IMR-90 (cell line): Measurements from ENCODE around the gene GAS5. TPM values are rescaled to one million over a fixed set of nuclear protein-coding genes. Genes with fewer than 3 reads are reported as not detected.
A peak's percentile ranks its signal among the peaks of the same experiment; 100 is the strongest.

Source experiments
- ATAC-seq: fragments of 200-7000 bp; cut with Tn5 transposase; 2 replicates; pipeline ENCODE4 v1.9.1; 2020; ENCODE audit warnings: low read depth, mild to moderate bottlenecking, moderate library complexity
- BruUV-seq: library from RNA; stranded (reverse); fragments of 400-500 nt; replicated peaks from 2 replicates; lab custom pipeline; 2021; lab: Mats Ljungman, UMichigan
- CTCF ChIA-PET: fragments of 300-600 bp; formaldehyde crosslinking; extraction: SDS; loops from one replicate; lab custom pipeline; 2021; ENCODE audit warnings: antibody characterized with exemption; lab: Yijun Ruan, JAX
- POLR2A ChIA-PET: fragments of 300-600 bp; sonication (Branson Sonifier 250); formaldehyde crosslinking; loops from one replicate; lab custom pipeline; 2022; ENCODE audit warnings: antibody characterized with exemption; ENCODE audit not compliant: unreplicated experiment; lab: Charles Lee
- DNase-seq: peaks from one replicate; pipeline ENCODE4 v3.0.0; 2013
- H2AFZ ChIP-seq: replicated peaks from 2 replicates; pipeline ENCODE3; 2013; ENCODE audit warnings: low read length, mild to moderate bottlenecking; ENCODE audit not compliant: poor library complexity
- H2AK5ac ChIP-seq: 2 replicates; pipeline ENCODE4 v1.6.1; 2013; ENCODE audit warnings: low read depth, low read length, inconsistent platforms
- H2AK9ac ChIP-seq: replicated peaks from 2 replicates; pipeline ENCODE3; 2013; ENCODE audit warnings: mild to moderate bottlenecking, low read depth, low read length, moderate library complexity; ENCODE audit not compliant: poor library complexity
- H2BK120ac ChIP-seq: 2 replicates; pipeline ENCODE4 v1.6.1; 2013; ENCODE audit warnings: low read depth, low read length, inconsistent platforms
- H2BK15ac ChIP-seq: 3 replicates; pipeline ENCODE4 v1.6.1; 2013; ENCODE audit warnings: low read depth, low read length, inconsistent platforms
- H2BK20ac ChIP-seq: 2 replicates; pipeline ENCODE4 v1.6.1; 2013; ENCODE audit warnings: low read depth, mild to moderate bottlenecking, inconsistent platforms, low read length, moderate library complexity
- H2BK5ac ChIP-seq: 2 replicates; pipeline ENCODE4 v1.6.1; 2013; ENCODE audit warnings: mild to moderate bottlenecking, low read depth, low read length, inconsistent platforms; ENCODE audit not compliant: poor library complexity, severe bottlenecking
- H3K14ac ChIP-seq: replicated peaks from 2 replicates; pipeline ENCODE4 v1.6.1; 2013; ENCODE audit warnings: low read depth, low read length, inconsistent platforms
- H3K18ac ChIP-seq: 2 replicates; pipeline ENCODE4 v1.6.1; 2013; ENCODE audit warnings: low read depth, low read length, control low read depth
- H3K23ac ChIP-seq: 2 replicates; pipeline ENCODE4 v1.6.1; 2013; ENCODE audit warnings: low read depth, low read length, inconsistent platforms
- H3K27ac ChIP-seq: 2 replicates; pipeline ENCODE4 v1.5.1; 2013; ENCODE audit warnings: mild to moderate bottlenecking, control low read depth, low read length; ENCODE audit not compliant: insufficient read depth
- H3K27me3 ChIP-seq: 2 replicates; pipeline ENCODE4 v1.6.1; 2013; ENCODE audit warnings: low read length; ENCODE audit not compliant: control insufficient read depth, insufficient read depth
- H3K36me3 ChIP-seq: 2 replicates; pipeline ENCODE4 v1.6.1; 2013; ENCODE audit warnings: low read length, mixed read lengths; ENCODE audit not compliant: control insufficient read depth, insufficient read depth
- H3K4ac ChIP-seq: 2 replicates; pipeline ENCODE4 v1.6.1; 2013; ENCODE audit warnings: low read depth, low read length, inconsistent platforms
- H3K4me1 ChIP-seq: 2 replicates; pipeline ENCODE4 v1.6.1; 2013; ENCODE audit warnings: low read length, mixed read lengths; ENCODE audit not compliant: control insufficient read depth, insufficient read depth
- H3K4me2 ChIP-seq: 2 replicates; pipeline ENCODE4 v1.6.1; 2013; ENCODE audit warnings: low read depth, mild to moderate bottlenecking, control low read depth, low read length, moderate library complexity
- H3K4me3 ChIP-seq: 2 replicates; pipeline ENCODE4 v1.5.1; 2013; ENCODE audit warnings: low read depth, mild to moderate bottlenecking, control low read depth, low read length, moderate library complexity; ENCODE audit not compliant: insufficient read depth
- H3K56ac ChIP-seq: 2 replicates; pipeline ENCODE4 v1.6.1; 2013; ENCODE audit warnings: low read length, inconsistent platforms; ENCODE audit not compliant: insufficient read depth; ENCODE audit errors: extremely low read depth
- H3K79me1 ChIP-seq, 2 experiments: 2 replicates each; pipeline ENCODE4 v1.6.1; 2013; ENCODE audit warnings: low read length in 2 of 2, inconsistent platforms in 1 of 2, low read depth in 1 of 2
- H3K9ac ChIP-seq: 2 replicates; pipeline ENCODE4 v1.6.1; 2013; ENCODE audit warnings: low read depth, low read length, control low read depth
- H3K9me1 ChIP-seq: 2 replicates; pipeline ENCODE4 v1.6.1; 2013; ENCODE audit warnings: low read length, inconsistent platforms; ENCODE audit not compliant: insufficient read depth
- H3K9me3 ChIP-seq: 2 replicates; pipeline ENCODE4 v1.6.1; 2013; ENCODE audit warnings: low read length; ENCODE audit not compliant: control insufficient read depth, insufficient read depth
- H4K20me1 ChIP-seq: 2 replicates; pipeline ENCODE4 v1.6.1; 2013; ENCODE audit warnings: low read length, inconsistent platforms; ENCODE audit not compliant: insufficient read depth
- H4K5ac ChIP-seq: 2 replicates; pipeline ENCODE4 v1.6.1; 2013; ENCODE audit warnings: mild to moderate bottlenecking, low read depth, low read length, control low read depth
- H4K8ac ChIP-seq, 2 experiments: 2 replicates each; pipeline ENCODE4 v1.6.1; 2013; ENCODE audit warnings: low read depth in 2 of 2, low read length in 2 of 2, control low read depth in 1 of 2, inconsistent platforms in 1 of 2
- H4K91ac ChIP-seq: 2 replicates; pipeline ENCODE4 v1.6.1; 2013; ENCODE audit warnings: low read depth, low read length, inconsistent platforms; ENCODE audit not compliant: insufficient read depth
- CTCF ChIP-seq: conservative IDR thresholded peaks from 2 replicates; pipeline ENCODE4 v1.5.1; 2012; ENCODE audit warnings: mild to moderate bottlenecking, low read depth, low read length, improper control_type of control experiment
- MAFK ChIP-seq: IDR thresholded peaks from 2 replicates; pipeline ENCODE4 v1.6.1; 2012; ENCODE audit warnings: low read depth, low read length, improper control_type of control experiment
- MAZ ChIP-seq: IDR thresholded peaks from 2 replicates; pipeline ENCODE4 v1.6.1; 2012; ENCODE audit warnings: low read depth, mild to moderate bottlenecking, low read length, improper control_type of control experiment, moderate library complexity, borderline replicate concordance
- MXI1 ChIP-seq: IDR thresholded peaks from 2 replicates; pipeline ENCODE4 v1.6.1; 2012; ENCODE audit warnings: low read depth, mild to moderate bottlenecking, low read length, moderate library complexity, borderline replicate concordance
- NFE2L2 ChIP-seq: fragments of 150-350 bp; IDR thresholded peaks from 2 replicates; pipeline ENCODE4 v1.6.1; 2016; ENCODE audit warnings: low read depth, mild to moderate bottlenecking, low read length
- POLR2A ChIP-seq: IDR thresholded peaks from 2 replicates; pipeline ENCODE4 v1.6.1; 2012; ENCODE audit warnings: mild to moderate bottlenecking, low read depth, low read length
- RAD21 ChIP-seq: IDR thresholded peaks from 2 replicates; pipeline ENCODE4 v1.6.1; 2012; ENCODE audit warnings: low read length, improper control_type of control experiment
- RCOR1 ChIP-seq: IDR thresholded peaks from 2 replicates; pipeline ENCODE4 v1.6.1; 2012; ENCODE audit warnings: mild to moderate bottlenecking, low read length, improper control_type of control experiment; ENCODE audit not compliant: insufficient replicate concordance
- RFX5 ChIP-seq: IDR thresholded peaks from 2 replicates; pipeline ENCODE4 v1.8.0; 2012; ENCODE audit warnings: low read depth, mild to moderate bottlenecking, low read length, moderate library complexity
- SMC3 ChIP-seq: fragments of 150-350 bp; IDR thresholded peaks from 2 replicates; pipeline ENCODE4 v1.6.1; 2016; ENCODE audit warnings: low read depth, mild to moderate bottlenecking, antibody characterized with exemption, low read length, moderate library complexity
- USF2 ChIP-seq: fragments of 150-350 bp; IDR thresholded peaks from 2 replicates; pipeline ENCODE4 v1.6.1; 2017; ENCODE audit warnings: mild to moderate bottlenecking, antibody characterized with exemption, low read length, low read depth
- WGBS, 2 experiments: methylation state at CpG; one replicate each; pipeline versions ENCODE4 v1.1.5 to v1.1.7; 2013; ENCODE audit warnings: missing lambda C conversion rate in 2 of 2; ENCODE audit not compliant: insufficient read length in 1 of 2; ENCODE audit errors: extremely low coverage in 2 of 2; 5-methylcytosine and 5-hydroxymethylcytosine counted together
- dilution Hi-C: fragments of 300-500 bp; cut with HindIII; formaldehyde crosslinking; loops from one replicate; pipeline ENCODE4 v1.14.3; 2018; ENCODE audit warnings: low sequenced_read_pairs; ENCODE audit not compliant: unreplicated experiment
- in situ Hi-C: fragments of 300-500 bp; cut with MboI; formaldehyde crosslinking; loops from 3 replicates; pipeline ENCODE4 v1.14.3; 2019; ENCODE audit warnings: low sequenced_read_pairs, inconsistent platforms, mixed read lengths
- intact Hi-C: fragments of 100-400 bp; cut with micrococcal nuclease; formaldehyde crosslinking; loops from 2 replicates; pipeline ENCODE4 v1.10.0; 2022
- polyA plus RNA-seq, 3 experiments: library from polyadenylated mRNA; depleted of rRNA; stranded (reverse); fragments of >200 nt; gene quantifications; 2 replicates each; pipeline ENCODE4 v1.2.3, GENCODE V29; 2012; ENCODE audit warnings: low replicate concordance in 1 of 3
- total RNA-seq: library from RNA; depleted of rRNA; stranded (reverse); fragments of >200 nt; gene quantifications from 2 replicates; pipeline ENCODE4 v1.2.3, GENCODE V29; 2012
- TF ChIP-seq, protein P1 (sequence below): fragments of 150-350 bp; IDR thresholded peaks from 2 replicates; pipeline ENCODE4 v1.6.1; 2016; ENCODE audit warnings: low read depth, mild to moderate bottlenecking, low read length, moderate library complexity, borderline replicate concordance

GAS5 gene
- total and polyA plus RNA-seq, 2 of the 4 experiments (the other 2 are of a cell fraction): 380 to 737 TPM

- Histone ChIP-seq H2AFZ (peak within 1 kb of the TSS; percentile 97), H2BK5ac (peak within 1 kb of the TSS; percentile 80), H3K4ac (peak within 1 kb of the TSS; percentile 78), H3K9me3 (no peaks in the 10 kb centered on the region), H2AK5ac (peak within 1 kb of the TSS; percentile 57; the same call in 1 of the 2 replicates), H2BK20ac (0 out of 2 replicates have a peak within 1 kb of the TSS, but pooled peaks have one; percentile 5), H3K36me3 (no peaks in the 10 kb centered on the region), H2BK15ac (peak within 1 kb of the TSS; percentile 79), H4K8ac (peak within 1 kb of the TSS; percentile 56 to 89), H2BK120ac (peak within 1 kb of the TSS; percentile 63), H3K9me1 (no peaks in the 10 kb centered on the region), H4K20me1 (no peaks in the 10 kb centered on the region), H3K4me1 (peaks cover 2% of the 10 kb centered on the region; the same call in 1 of the 2 replicates), H3K4me3 (peak within 1 kb of the TSS; percentile 65), H3K79me1 (peaks cover 6 to 39% of the 10 kb centered on the region in 2 experiments; a peak in 3 of 4 replicates), H3K23ac (peak within 1 kb of the TSS; percentile 90), H4K5ac (peak within 1 kb of the TSS; percentile 73), H3K14ac (peak within 1 kb of the TSS; percentile 91), H2AK9ac (peak within 1 kb of the TSS; percentile 96), H3K27ac (peak within 1 kb of the TSS; percentile 84), H3K9ac (peak within 1 kb of the TSS; percentile 83), H3K18ac (peak within 1 kb of the TSS; percentile 36; the same call in 1 of the 2 replicates), H3K56ac (peak within 1 kb of the TSS; percentile 97), H3K27me3 (no peaks in the 10 kb centered on the region), H3K4me2 (peak within 1 kb of the TSS; percentile 96), H4K91ac (peak within 1 kb of the TSS; percentile 78)
- WGBS, 2 experiments: 1% methylated on average over 25 of the region's 55 CpGs; no CpG with 5 or more reads in 1 of the 2 experiments
- DNase-seq (peak; percentile 98), ATAC-seq (peak; percentile 97)
- in situ Hi-C loops (loop anchor here (10.0 kb wide), 2 partner anchors 390 to 1080 kb away; no protein-coding TSS in a partner anchor), dilution Hi-C loops (no loop called here), intact Hi-C loops (loop anchor here (1.0 to 5.0 kb wide), 6 partner anchors 29 to 1079 kb away; partner anchors contain the start of genes PRDX6 and TNFSF4)
- CTCF ChIA-PET: interaction anchor here (2.7 kb wide), 1 partner anchor 395 kb away, joined by 14 read pairs; no protein-coding TSS in a partner anchor
- BruUV-seq: TSS peak; percentile 98
- POLR2A ChIA-PET: interaction anchor here (0.5 to 0.9 kb wide), 5 partner anchors 9 to 370 kb away, joined by 3 to 6 read pairs (median 3); no protein-coding TSS in a partner anchor
- TF ChIP-seq RCOR1 (no peak), MAZ (no peak; the same call in 1 of the 2 replicates), SMC3 (no peak), CTCF (no peak), NFE2L2 (no peak), MXI1 (peak; percentile 90), USF2 (no peak), RFX5 (no peak), POLR2A (peak; percentile 86; the same call in 1 of the 2 replicates), RAD21 (no peak), MAFK (peak; percentile 32; the same call in 1 of the 2 replicates)
- TF ChIP-seq, protein P1, sequence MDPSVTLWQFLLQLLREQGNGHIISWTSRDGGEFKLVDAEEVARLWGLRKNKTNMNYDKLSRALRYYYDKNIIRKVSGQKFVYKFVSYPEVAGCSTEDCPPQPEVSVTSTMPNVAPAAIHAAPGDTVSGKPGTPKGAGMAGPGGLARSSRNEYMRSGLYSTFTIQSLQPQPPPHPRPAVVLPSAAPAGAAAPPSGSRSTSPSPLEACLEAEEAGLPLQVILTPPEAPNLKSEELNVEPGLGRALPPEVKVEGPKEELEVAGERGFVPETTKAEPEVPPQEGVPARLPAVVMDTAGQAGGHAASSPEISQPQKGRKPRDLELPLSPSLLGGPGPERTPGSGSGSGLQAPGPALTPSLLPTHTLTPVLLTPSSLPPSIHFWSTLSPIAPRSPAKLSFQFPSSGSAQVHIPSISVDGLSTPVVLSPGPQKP: no peak
Measured at GRCh38 chr1:173824315-173825081, 43.3 kb downstream of the GAS5 start, which contains the start of the genes CENPL and DARS2. Gene CENPL (minus strand): TSS chr1:173824883. CDS start chr1:173811299, 13,584 bp downstream. Gene DARS2 (plus strand): TSS chr1:173824673. CDS start chr1:173825230, 557 bp downstream.
